Keratinocyte (primary cell): Measurements from ENCODE around the gene PKHD1.

ENCODE experiments used
- CTCF ChIP-seq, 3 experiments: IDR thresholded peaks in 1 of 3; conservative IDR thresholded peaks in 1 of 3; optimal IDR thresholded peaks in 1 of 3; 2 replicates in 2 of 3; 3 replicates in 1 of 3; pipeline versions ENCODE3 to v1.5.1; 2011; ENCODE audit warnings: low read length in 3 of 3, mild to moderate bottlenecking in 3 of 3, moderate library complexity in 2 of 3, control low read depth in 1 of 3, inconsistent platforms in 1 of 3; ENCODE audit not compliant: insufficient read depth in 2 of 3; ENCODE audit errors: extremely low read depth in 1 of 3
- EZH2 ChIP-seq: IDR thresholded peaks from one replicate; pipeline ENCODE4 v1.6.1; 2012; ENCODE audit warnings: inconsistent platforms, mild to moderate bottlenecking, low read length, moderate library complexity

- TF ChIP-seq CTCF (optimal IDR thresholded peaks at IDR 0.05 in 1 of 3, IDR thresholded peaks at IDR 0.05 in 1 of 3, conservative IDR thresholded peaks at IDR 0.05 in 1 of 3; ENCODE audit: extremely low read depth in 1 of 3, insufficient read depth in 2 of 3, low read length in 3 of 3) = no peak
- no peak for TF ChIP-seq EZH2
Measured at GRCh38 chr6:52074155-52074554, 13.3 kb downstream of the PKHD1 start.
